H1 (cell line): Measurements from ENCODE around the gene PUSL1. TPM values are rescaled to one million over a fixed set of nuclear protein-coding genes. Genes with fewer than 3 reads are reported as not detected.

Experiments
- CTCF ChIA-PET: fragments of 300-600 bp; sonication (Branson Sonifier 250); formaldehyde crosslinking; loops from one replicate; lab custom pipeline; 2021; ENCODE audit not compliant: partially characterized antibody; lab: Charles Lee
- POLR2A ChIA-PET: fragments of 300-600 bp; sonication (Branson Sonifier 250); formaldehyde crosslinking; loops from one replicate; lab custom pipeline; 2021; ENCODE audit warnings: inconsistent platforms; ENCODE audit not compliant: partially characterized antibody; lab: Charles Lee
- DNase-seq, 2 experiments: peaks; one replicate each; pipeline versions ENCODE4 v3.0.0 to v3.0.0-alpha.2; 2010 to 2022; ENCODE audit warnings: low spot score in 2 of 2, low read depth in 1 of 2, mixed read lengths in 1 of 2
- FAIRE-seq: peaks from 2 replicates; lab custom pipeline; 2011; peaks lifted over from hg19 to GRCh38; lab: Jason Lieb, UNC
- H2AFZ ChIP-seq: 2 replicates; pipeline ENCODE4 v1.8.1; 2012; ENCODE audit warnings: low read length, inconsistent platforms
- H2AK5ac ChIP-seq: 2 replicates; pipeline ENCODE4 v1.6.1; 2013; ENCODE audit warnings: low read depth, low read length
- H2BK120ac ChIP-seq: replicated peaks from 2 replicates; pipeline ENCODE3; 2013; ENCODE audit warnings: low read depth, low read length, inconsistent platforms
- H2BK12ac ChIP-seq: 2 replicates; pipeline ENCODE4 v1.6.1; 2013; ENCODE audit warnings: low read depth, low read length
- H2BK15ac ChIP-seq: 2 replicates; pipeline ENCODE4 v1.6.1; 2013; ENCODE audit warnings: low read length
- H2BK20ac ChIP-seq: 2 replicates; pipeline ENCODE4 v1.6.1; 2013; ENCODE audit warnings: low read length
- H2BK5ac ChIP-seq: 2 replicates; pipeline ENCODE4 v1.6.1; 2013; ENCODE audit warnings: low read depth, low read length
- H3K14ac ChIP-seq: 2 replicates; pipeline ENCODE4 v1.6.1; 2013; ENCODE audit warnings: inconsistent platforms; ENCODE audit not compliant: insufficient read length
- H3K18ac ChIP-seq: 2 replicates; pipeline ENCODE4 v1.6.1; 2013; ENCODE audit warnings: low read length; ENCODE audit errors: extremely low read depth
- H3K23ac ChIP-seq: 2 replicates; pipeline ENCODE4 v1.6.1; 2013; ENCODE audit warnings: inconsistent platforms; ENCODE audit not compliant: insufficient read length
- H3K23me2 ChIP-seq: 2 replicates; pipeline ENCODE4 v1.6.1; 2013; ENCODE audit warnings: low read depth, low read length
- H3K27ac ChIP-seq: 2 replicates; pipeline ENCODE4 v1.6.1; 2011; ENCODE audit warnings: low read depth, low read length, inconsistent platforms
- H3K27me3 ChIP-seq, 4 experiments: replicated peaks in 1 of 4; 1 replicate in 1 of 4; 2 replicates in 3 of 4; pipeline versions ENCODE4 v1.6.1 to v1.8.1; 2011 to 2013; ENCODE audit warnings: low read length in 3 of 4, mild to moderate bottlenecking in 3 of 4, inconsistent platforms in 2 of 4, mixed read lengths in 2 of 4, moderate library complexity in 1 of 4; ENCODE audit not compliant: control insufficient read depth in 3 of 4, insufficient read depth in 3 of 4; ENCODE audit errors: extremely low read depth in 1 of 4
- H3K36me3 ChIP-seq, 4 experiments: 2 replicates each; pipeline versions ENCODE4 v1.6.1 to v1.8.1; 2011 to 2013; ENCODE audit warnings: mild to moderate bottlenecking in 4 of 4, low read length in 3 of 4, moderate library complexity in 2 of 4, control low read depth in 1 of 4, inconsistent platforms in 1 of 4; ENCODE audit not compliant: insufficient read depth in 4 of 4, control insufficient read depth in 2 of 4
- H3K4ac ChIP-seq: replicated peaks from 2 replicates; pipeline ENCODE3; 2013; ENCODE audit warnings: low read length, low read depth, mixed read lengths, inconsistent platforms; ENCODE audit not compliant: insufficient read length
- H3K4me1 ChIP-seq, 4 experiments: replicated peaks in 1 of 4; 1 replicate in 1 of 4; 2 replicates in 3 of 4; pipeline versions ENCODE4 v1.6.1 to v1.8.1; 2011 to 2013; ENCODE audit warnings: low read length in 3 of 4, inconsistent platforms in 2 of 4, mixed read lengths in 1 of 4; ENCODE audit not compliant: insufficient read depth in 4 of 4, control insufficient read depth in 3 of 4
- H3K4me2 ChIP-seq, 2 experiments: 2 replicates each; pipeline versions ENCODE4 v1.6.1 to v1.8.1; 2011 to 2013; ENCODE audit warnings: low read depth in 2 of 2, low read length in 2 of 2, control low read depth in 1 of 2, inconsistent platforms in 1 of 2, mild to moderate bottlenecking in 1 of 2; ENCODE audit not compliant: insufficient read depth in 1 of 2
- H3K4me3 ChIP-seq, 4 experiments: fragments of 200-600, 300-600 bp in 1 of 4; sonication (generic), shearing (Covaris generic), sonication (Bioruptor Twin) in 1 of 4; 2 replicates each; pipeline versions ENCODE4 v1.5.1 to v1.8.1; 2011 to 2016; ENCODE audit warnings: low read length in 4 of 4, low read depth in 3 of 4, control low read depth in 2 of 4, inconsistent platforms in 2 of 4, mild to moderate bottlenecking in 2 of 4, mixed read lengths in 1 of 4, moderate library complexity in 1 of 4; ENCODE audit not compliant: insufficient read depth in 2 of 4; ENCODE audit errors: extremely low read depth in 1 of 4
- H3K56ac ChIP-seq: replicated peaks from 2 replicates; pipeline ENCODE3; 2013; ENCODE audit warnings: low read depth, mild to moderate bottlenecking, mixed read lengths, low read length, inconsistent platforms; ENCODE audit not compliant: insufficient read length
- H3K79me1 ChIP-seq: 2 replicates; pipeline ENCODE4 v1.6.1; 2013; ENCODE audit warnings: low read depth, low read length, control low read depth
- H3K79me2 ChIP-seq, 2 experiments: 2 replicates each; pipeline versions ENCODE4 v1.6.1 to v1.8.1; 2012 to 2013; ENCODE audit warnings: low read length in 2 of 2, mild to moderate bottlenecking in 2 of 2, inconsistent platforms in 1 of 2; ENCODE audit not compliant: insufficient read depth in 2 of 2, control insufficient read depth in 1 of 2
- H3K9ac ChIP-seq, 4 experiments: replicated peaks in 1 of 4; 1 replicate in 1 of 4; 2 replicates in 3 of 4; pipeline versions ENCODE4 v1.6.1 to v1.8.1; 2011 to 2013; ENCODE audit warnings: low read depth in 3 of 4, low read length in 3 of 4, control low read depth in 2 of 4, mild to moderate bottlenecking in 2 of 4, moderate library complexity in 2 of 4, inconsistent platforms in 1 of 4; ENCODE audit errors: extremely low read depth in 1 of 4
- H3K9me3 ChIP-seq, 2 experiments: 2 replicates each; pipeline versions ENCODE4 v1.6.1 to v1.8.1; 2012 to 2013; ENCODE audit warnings: mild to moderate bottlenecking in 2 of 2, moderate library complexity in 2 of 2, control low read depth in 1 of 2, inconsistent platforms in 1 of 2, low read depth in 1 of 2, low read length in 1 of 2, mixed read lengths in 1 of 2; ENCODE audit not compliant: insufficient read depth in 2 of 2
- H4K20me1 ChIP-seq, 2 experiments: replicated peaks in 1 of 2; 2 replicates each; pipeline versions ENCODE3 to v1.8.1; 2011 to 2013; ENCODE audit warnings: inconsistent platforms in 2 of 2, low read length in 2 of 2, mild to moderate bottlenecking in 1 of 2; ENCODE audit not compliant: insufficient read depth in 2 of 2, control insufficient read depth in 1 of 2
- H4K5ac ChIP-seq: 2 replicates; pipeline ENCODE4 v1.6.1; 2013; ENCODE audit warnings: low read length, low read depth, mixed read lengths, inconsistent platforms; ENCODE audit not compliant: insufficient read length
- H4K8ac ChIP-seq: 2 replicates; pipeline ENCODE4 v1.8.0; 2013; ENCODE audit warnings: mild to moderate bottlenecking, moderate library complexity, low read length, inconsistent platforms; ENCODE audit not compliant: insufficient read depth; ENCODE audit errors: extremely low read depth
- H4K91ac ChIP-seq: replicated peaks from 2 replicates; pipeline ENCODE3; 2013; ENCODE audit warnings: low read length, mixed read lengths, inconsistent platforms; ENCODE audit not compliant: insufficient read length
- ATF3 ChIP-seq: IDR thresholded peaks from 2 replicates; pipeline ENCODE4 v1.6.1; 2011; ENCODE audit warnings: low read depth, mild to moderate bottlenecking, low read length; ENCODE audit not compliant: insufficient read depth
- BACH1 ChIP-seq: IDR thresholded peaks from 2 replicates; pipeline ENCODE4 v1.6.1; 2012; ENCODE audit warnings: low read length, improper control_type of control experiment
- KDM4A ChIP-seq: IDR thresholded peaks from one replicate; pipeline ENCODE4 v1.7.1; 2012; ENCODE audit warnings: low read depth, mild to moderate bottlenecking, moderate library complexity, low read length, inconsistent platforms; ENCODE audit not compliant: severe bottlenecking
- MAFK ChIP-seq: IDR thresholded peaks from 2 replicates; pipeline ENCODE4 v1.6.1; 2012; ENCODE audit warnings: low read depth, mild to moderate bottlenecking, improper control_type of control experiment, low read length
- RBBP5 ChIP-seq: IDR thresholded peaks from 2 replicates; pipeline ENCODE4 v1.7.1; 2012; ENCODE audit warnings: low read depth, mild to moderate bottlenecking, inconsistent platforms, low read length, moderate library complexity, borderline replicate concordance
- RFX5 ChIP-seq: IDR thresholded peaks from 2 replicates; pipeline ENCODE4 v1.6.1; 2011; ENCODE audit warnings: low read depth, low read length, improper control_type of control experiment, borderline replicate concordance
- RXRA ChIP-seq: IDR thresholded peaks from 2 replicates; pipeline ENCODE4 v1.6.1; 2011; ENCODE audit warnings: low read depth, mild to moderate bottlenecking, low read length, moderate library complexity; ENCODE audit not compliant: insufficient read depth
- SUZ12 ChIP-seq: fragments of 200-600 bp; sonication (generic); IDR thresholded peaks from 2 replicates; pipeline ENCODE4 v1.6.1; 2012; ENCODE audit warnings: mild to moderate bottlenecking, inconsistent platforms, low read length, moderate library complexity, mixed read lengths
- USF2 ChIP-seq: IDR thresholded peaks from 2 replicates; pipeline ENCODE4 v1.6.1; 2011; ENCODE audit warnings: low read length, improper control_type of control experiment
- ZNF274 ChIP-seq: IDR thresholded peaks from 2 replicates; pipeline ENCODE4 v1.7.0; 2012; ENCODE audit warnings: low read length, borderline replicate concordance; ENCODE audit errors: extremely low read depth
- WGBS, 2 experiments: shearing (Covaris generic) in 1 of 2; methylation state at CpG; one replicate each; pipeline versions ENCODE4 v1.1.6 to v1.1.7; 2013 to 2015; ENCODE audit warnings: low lambda C conversion rate in 2 of 2, mixed read lengths in 2 of 2, inconsistent platforms in 1 of 2, low coverage in 1 of 2, missing lambda C conversion rate in 1 of 2; ENCODE audit not compliant: insufficient replicate concordance in 2 of 2, insufficient coverage in 1 of 2, insufficient read length in 1 of 2; ENCODE audit errors: extremely low coverage in 1 of 2, missing lambda C conversion rate in 1 of 2; 5-methylcytosine and 5-hydroxymethylcytosine counted together
- polyA plus RNA-seq, 7 experiments: library from polyadenylated mRNA; depleted of rRNA in 3 of 7; stranded (reverse) in 5 of 7; unstranded in 2 of 7; fragments of >200 nt in 5 of 7; fragments of 200-250 nt in 2 of 7; gene quantifications; 1 replicate in 5 of 7; 2 replicates in 1 of 7; 4 replicates in 1 of 7; pipeline versions ENCODE4 v1.2.1 to v1.2.3, GENCODE V29; 2011 to 2013; ENCODE audit warnings: missing spikeins in 2 of 7, mixed read lengths in 2 of 7
- total RNA-seq: library from RNA; stranded (reverse); fragmentation: NEBNext Ultra II Directional; extraction: Animal tissue kit (Norgen Biotek cat#: 25700); gene quantifications from 2 replicates; pipeline ENCODE4 v1.2.1, GENCODE V29; 2021

Gene PUSL1
- total and polyA plus RNA-seq, 2 of the 8 experiments (the other 6 are each of a cell fraction or from before 2014, with no cell fraction given): 38.8 to 87.4 TPM

GRCh38 chr1:1281533-1282321, 26.7 kb upstream of the PUSL1 start:
- no peak overlapping the region for H4K91ac ChIP-seq
- WGBS, 2 experiments: 86% methylated on average over 23 of the region's 26 CpGs; no CpG with 5 or more reads in 1 of the 2 experiments
- no peaks in the 10 kb centered on the region for H3K9me3 ChIP-seq
- ChIA-PET CTCF (interaction anchor here (0.6 to 6.1 kb wide), 8 partner anchors 10 to 279 kb away, joined by 3 to 38 read pairs (median 3); no protein-coding TSS in a partner anchor), POLR2A (interaction anchor here (1.0 to 1.2 kb wide), 3 partner anchors 10 to 34 kb away, joined by 3 to 4 read pairs (median 3); no protein-coding TSS in a partner anchor)
- H3K79me1 ChIP-seq: no peaks in the 10 kb centered on the region
- H2BK12ac ChIP-seq: 0 out of 2 replicates have a peak overlapping the region, but pooled peaks have one; percentile 63
- H2BK120ac ChIP-seq: no peak overlapping the region
- no peak overlapping the region for H3K14ac ChIP-seq
- H3K9ac ChIP-seq: no peak overlapping the region
- no peak overlapping the region for H2AFZ ChIP-seq
- no peak overlapping the region for H3K4me2 ChIP-seq
- no peaks in the 10 kb centered on the region for H3K23me2 ChIP-seq
- H2AK5ac ChIP-seq: no peak overlapping the region
- H3K4ac ChIP-seq: no peak overlapping the region
- no peaks in the 10 kb centered on the region for H3K27me3 ChIP-seq
- H3K4me1 ChIP-seq: peaks cover 0 to 2% (median under 1%) of the 10 kb centered on the region in 4 experiments; a peak in 1 of 7 replicates
- no peak overlapping the region for H3K56ac ChIP-seq
- no peak overlapping the region for H3K27ac ChIP-seq
- no peak overlapping the region for H4K8ac ChIP-seq
- DNase-seq (no peak), FAIRE-seq (no peak)
- peak overlapping the region; percentile 29; the same call in 1 of the 2 replicates for H2BK15ac ChIP-seq
- no peaks in the 10 kb centered on the region for H4K20me1 ChIP-seq
- H3K79me2 ChIP-seq: no peaks in the 10 kb centered on the region
- no peak overlapping the region for H3K18ac ChIP-seq
- no peak overlapping the region for H3K23ac ChIP-seq
- no peak overlapping the region for H4K5ac ChIP-seq
- no peaks in the 10 kb centered on the region for H3K36me3 ChIP-seq
- H3K4me3 ChIP-seq: no peak overlapping the region
- H2BK5ac ChIP-seq: no peak overlapping the region
- no peak overlapping the region for H2BK20ac ChIP-seq
- TF ChIP-seq RFX5 (no peak), KDM4A (no peak), ATF3 (no peak), ZNF274 (no peak), MAFK (no peak), RBBP5 (no peak), BACH1 (no peak), USF2 (no peak), SUZ12 (no peak), RXRA (no peak)
